Suppressor macrophage treated with lipopolysaccharide for 1 hour (primary cell): ENCODE measurements around the gene VPS16.
"Not testable (repeated sequence)": the region's sequence is repeated elsewhere in the genome, so short reads cannot be mapped to it uniquely, and the experiment has no call there.

Experiments used
- DNase-seq, 3 donors: peaks; one replicate each; pipeline ENCODE4 v3.0.0-alpha.2; 2020 to 2022

VPS16 gene

GRCh38 chr20:2872459-2873009 lies 32.0 kb downstream of the VPS16 start:
- peak; percentile 58 to 84 (median 68) for DNase-seq

GRCh38 chr20:2873010-2873746 lies 32.6 kb downstream of the VPS16 start, which contains the start of gene PTPRA:
Gene PTPRA (plus strand): TSS chr20:2873481. CDS start chr20:2964278, 90,797 bp downstream.
- DNase-seq = peak; percentile 95 to 97 (median 97)

- DNase-seq = peak; percentile 73 to 87 (median 73)
These were observed 33.1 kb downstream of the VPS16 start for GRCh38 chr20:2873747-2874041.

GRCh38 chr20:2874456-2874855 lies 33.9 kb downstream of the VPS16 start:
- peak; percentile 15 to 41 (median 35) for DNase-seq

- no peak for DNase-seq
These were observed 35.2 kb downstream of the VPS16 start for GRCh38 chr20:2875690-2876203.

- DNase-seq = no peak
These were observed 38.0 kb downstream of the VPS16 start for GRCh38 chr20:2878515-2878914.

GRCh38 chr20:2879146-2879545 lies 38.6 kb downstream of the VPS16 start:
- no peak for DNase-seq

GRCh38 chr20:2880650-2881049 lies 40.1 kb downstream of the VPS16 start:
- no peak for DNase-seq

GRCh38 chr20:2883726-2884637 lies 43.4 kb downstream of the VPS16 start:
- peak; percentile 41 to 63 (median 47) for DNase-seq

GRCh38 chr20:2887715-2888114 lies 47.2 kb downstream of the VPS16 start:
- peak; percentile 51 to 71 (median 69) for DNase-seq

- peak; percentile 40 to 70 (median 61) for DNase-seq
These were observed 47.8 kb downstream of the VPS16 start for GRCh38 chr20:2888224-2888955.

- no peak for DNase-seq
These were observed 48.7 kb downstream of the VPS16 start for GRCh38 chr20:2889209-2889608.

GRCh38 chr20:2889797-2890196 lies 49.3 kb downstream of the VPS16 start:
- no peak for DNase-seq

GRCh38 chr20:2890742-2891141 lies 50.2 kb downstream of the VPS16 start:
- no peak for DNase-seq

GRCh38 chr20:2891343-2891742 lies 50.8 kb downstream of the VPS16 start:
- DNase-seq = no peak

- no peak for DNase-seq
These were observed 51.8 kb downstream of the VPS16 start for GRCh38 chr20:2892376-2892775.

GRCh38 chr20:2894221-2894620 lies 53.7 kb downstream of the VPS16 start:
- DNase-seq = peak; percentile 31 to 57 (median 37)

- not testable (repeated sequence) for DNase-seq
These were observed 54.6 kb downstream of the VPS16 start for GRCh38 chr20:2895154-2895553.

GRCh38 chr20:2899243-2899642 lies 58.7 kb downstream of the VPS16 start:
- DNase-seq = no peak

- peak; percentile 63 to 76 (median 72) for DNase-seq
These were observed 60.5 kb downstream of the VPS16 start for GRCh38 chr20:2900845-2901592.

- DNase-seq = no peak
These were observed 61.7 kb downstream of the VPS16 start for GRCh38 chr20:2902291-2902690.

- DNase-seq = no peak
These were observed 62.3 kb downstream of the VPS16 start for GRCh38 chr20:2902818-2903217.
